Measurements from ENCODE around the gene MAGED2. TPM values are rescaled to one million over a fixed set of nuclear protein-coding genes. Genes with fewer than 3 reads are reported as not detected.
"Not testable (repeated sequence)": the region's sequence is repeated elsewhere in the genome, so short reads cannot be mapped to it uniquely, and the experiment has no call there.

MAGED2 gene
- total RNA-seq, 4 donors from 2014 or later, result 132 to 197 (median 169) TPM

- no peaks in the 10 kb centered on the region for H3K4me1 ChIP-seq
- H3K27me3 ChIP-seq, result no peaks in the 10 kb centered on the region
- no peaks in the 10 kb centered on the region for H3K36me3 ChIP-seq
- 72% methylated on average over 5 of the region's 6 CpGs for WGBS
- TF ChIP-seq, protein P1, sequence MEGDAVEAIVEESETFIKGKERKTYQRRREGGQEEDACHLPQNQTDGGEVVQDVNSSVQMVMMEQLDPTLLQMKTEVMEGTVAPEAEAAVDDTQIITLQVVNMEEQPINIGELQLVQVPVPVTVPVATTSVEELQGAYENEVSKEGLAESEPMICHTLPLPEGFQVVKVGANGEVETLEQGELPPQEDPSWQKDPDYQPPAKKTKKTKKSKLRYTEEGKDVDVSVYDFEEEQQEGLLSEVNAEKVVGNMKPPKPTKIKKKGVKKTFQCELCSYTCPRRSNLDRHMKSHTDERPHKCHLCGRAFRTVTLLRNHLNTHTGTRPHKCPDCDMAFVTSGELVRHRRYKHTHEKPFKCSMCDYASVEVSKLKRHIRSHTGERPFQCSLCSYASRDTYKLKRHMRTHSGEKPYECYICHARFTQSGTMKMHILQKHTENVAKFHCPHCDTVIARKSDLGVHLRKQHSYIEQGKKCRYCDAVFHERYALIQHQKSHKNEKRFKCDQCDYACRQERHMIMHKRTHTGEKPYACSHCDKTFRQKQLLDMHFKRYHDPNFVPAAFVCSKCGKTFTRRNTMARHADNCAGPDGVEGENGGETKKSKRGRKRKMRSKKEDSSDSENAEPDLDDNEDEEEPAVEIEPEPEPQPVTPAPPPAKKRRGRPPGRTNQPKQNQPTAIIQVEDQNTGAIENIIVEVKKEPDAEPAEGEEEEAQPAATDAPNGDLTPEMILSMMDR (IDR thresholded peaks at IDR 0.05), result no peak
- TF ChIP-seq EP300 (IDR thresholded peaks at IDR 0.05), result no peak
- TF ChIP-seq POLR2AphosphoS5 (IDR thresholded peaks at IDR 0.05), result no peak
- no peak for TF ChIP-seq POLR2A (IDR thresholded peaks at IDR 0.05; ENCODE audit: low read depth)
- intact Hi-C loops (cut with DNase I), result no loop called here
- no peak overlapping the region for H3K4me3 ChIP-seq
- H3K27ac ChIP-seq (replicated peaks in 1 of 4), result no peak overlapping the region
- DNase-seq (ENCODE audit: extremely low spot score), result no peak
- H3K9me3 ChIP-seq, result no peaks in the 10 kb centered on the region
Observed at GRCh38 chrX:54776987-54777672, 30.4 kb upstream of the MAGED2 start.

DNA sequence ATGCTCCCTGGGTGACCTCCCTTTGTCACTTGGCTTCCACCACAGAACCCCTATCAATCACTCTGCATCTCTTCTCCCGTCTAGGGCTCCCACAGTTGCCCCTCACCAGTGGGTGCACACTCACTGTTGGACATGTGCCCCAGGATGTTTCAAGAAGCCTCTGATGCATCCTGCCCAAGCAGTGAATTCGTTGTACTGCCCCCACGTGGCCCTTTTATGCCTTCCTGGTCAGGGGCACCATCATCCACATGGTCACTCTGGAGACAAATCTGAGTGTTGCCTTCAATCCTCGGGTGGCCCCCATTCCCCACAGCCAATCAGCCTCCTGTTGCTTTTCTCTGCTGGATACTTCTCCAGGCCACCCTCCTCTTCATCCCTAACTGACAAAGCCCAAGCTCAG lies 21.6 kb upstream of the MAGED2 start:
- Histone ChIP-seq H3K4me3 (no peak overlapping the region), H3K9me3 (no peaks in the 10 kb centered on the region), H3K4me1 (no peaks in the 10 kb centered on the region), H3K27ac (replicated peaks in 1 of 4) (no peak overlapping the region), H3K27me3 (no peaks in the 10 kb centered on the region), H3K36me3 (no peaks in the 10 kb centered on the region)
- WGBS, result 47% methylated on average over 4 of the region's 4 CpGs
- TF ChIP-seq EP300 (IDR thresholded peaks at IDR 0.05) (no peak), POLR2A (IDR thresholded peaks at IDR 0.05; ENCODE audit: low read depth) (no peak), POLR2AphosphoS5 (IDR thresholded peaks at IDR 0.05) (no peak)
- TF ChIP-seq, protein P1 (IDR thresholded peaks at IDR 0.05), result no peak
- DNase-seq (ENCODE audit: extremely low spot score), result no peak
- intact Hi-C loops (cut with DNase I), result no loop called here

DNA sequence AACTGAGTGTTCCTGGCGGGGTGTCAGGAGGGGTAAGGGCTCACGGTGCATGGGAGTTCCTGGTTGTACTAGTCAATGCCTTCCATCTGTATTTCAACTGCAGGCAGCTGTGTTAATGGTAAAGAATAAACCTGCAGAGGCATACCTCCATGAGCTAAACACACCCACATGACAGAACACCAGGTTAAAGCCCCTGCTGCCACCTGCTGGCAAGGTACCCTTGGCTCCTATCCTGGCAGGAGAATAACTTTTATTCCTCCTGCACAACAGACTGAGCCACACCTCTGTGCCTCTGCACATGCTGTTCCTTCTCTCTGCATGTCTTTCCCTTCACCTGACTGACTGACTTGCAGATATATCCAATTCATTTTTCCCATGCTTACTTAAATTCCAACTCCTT lies 20.6 kb upstream of the MAGED2 start:
- TF ChIP-seq POLR2A (IDR thresholded peaks at IDR 0.05; ENCODE audit: low read depth) (no peak), EP300 (IDR thresholded peaks at IDR 0.05) (no peak), POLR2AphosphoS5 (IDR thresholded peaks at IDR 0.05) (no peak)
- TF ChIP-seq, protein P1 (IDR thresholded peaks at IDR 0.05), result no peak
- Histone ChIP-seq H3K27me3 (no peaks in the 10 kb centered on the region), H3K4me1 (no peaks in the 10 kb centered on the region), H3K4me3 (no peak overlapping the region), H3K36me3 (no peaks in the 10 kb centered on the region), H3K27ac (replicated peaks in 1 of 4) (no peak overlapping the region), H3K9me3 (no peaks in the 10 kb centered on the region)
- 90% methylated on average over 2 of the region's 2 CpGs for WGBS
- no peak for DNase-seq (ENCODE audit: extremely low spot score)
- intact Hi-C loops (cut with DNase I), result no loop called here

GRCh38 chrX:54788446-54788845 lies 19.1 kb upstream of the MAGED2 start:
- intact Hi-C loops (cut with DNase I), result no loop called here
- no peak overlapping the region for H3K4me3 ChIP-seq

GRCh38 chrX:54789405-54789804 lies 18.1 kb upstream of the MAGED2 start:
- H3K9me3 ChIP-seq; H3K27me3 ChIP-seq; H3K4me1 ChIP-seq; intact Hi-C loops (cut with DNase I); H3K36me3 ChIP-seq; H3K4me3 ChIP-seq; DNase-seq (ENCODE audit: extremely low spot score); H3K27ac ChIP-seq (replicated peaks in 1 of 4): not testable (repeated sequence)
- 56% methylated on average over 4 of the region's 5 CpGs for WGBS

More at GRCh38 chrX:54788446-54788845, 19.1 kb upstream of the MAGED2 start:
- 85% methylated on average over 5 of the region's 9 CpGs for WGBS
- no peaks in the 10 kb centered on the region for H3K9me3 ChIP-seq
- no peaks in the 10 kb centered on the region for H3K4me1 ChIP-seq
- H3K27me3 ChIP-seq, result no peaks in the 10 kb centered on the region
- H3K36me3 ChIP-seq, result no peaks in the 10 kb centered on the region
- no peak for TF ChIP-seq POLR2AphosphoS5 (IDR thresholded peaks at IDR 0.05)
- no peak for TF ChIP-seq POLR2A (IDR thresholded peaks at IDR 0.05; ENCODE audit: low read depth)
- TF ChIP-seq, protein P1 (IDR thresholded peaks at IDR 0.05), result no peak
- TF ChIP-seq EP300 (IDR thresholded peaks at IDR 0.05), result no peak
- DNase-seq (ENCODE audit: extremely low spot score), result no peak
- no peak overlapping the region for H3K27ac ChIP-seq (replicated peaks in 1 of 4)

Measured in esophagus muscularis mucosa (tissue), 4 donors.